ENCODE results near the gene GRIN2A.

DNA sequence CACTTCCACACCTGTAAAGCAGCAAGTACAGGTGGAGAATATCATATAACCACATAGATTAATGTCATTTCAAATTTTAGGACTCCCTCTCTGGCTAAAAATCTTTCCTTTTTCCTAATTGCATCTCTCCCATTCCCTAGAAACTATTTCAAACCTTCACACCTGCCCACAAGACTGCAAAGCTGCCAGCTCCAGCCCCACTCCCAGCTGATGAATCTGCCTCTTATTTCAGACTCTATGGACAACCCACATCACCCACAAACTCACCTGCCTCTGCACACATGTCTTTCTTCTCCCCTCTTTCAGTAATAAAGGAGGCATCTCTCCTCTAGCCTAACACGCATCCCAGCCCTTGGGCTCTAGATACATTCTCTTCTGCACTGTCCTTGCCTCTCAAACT lies 315.1 kb downstream of the GRIN2A start:
- TF ChIP-seq, protein P1, sequence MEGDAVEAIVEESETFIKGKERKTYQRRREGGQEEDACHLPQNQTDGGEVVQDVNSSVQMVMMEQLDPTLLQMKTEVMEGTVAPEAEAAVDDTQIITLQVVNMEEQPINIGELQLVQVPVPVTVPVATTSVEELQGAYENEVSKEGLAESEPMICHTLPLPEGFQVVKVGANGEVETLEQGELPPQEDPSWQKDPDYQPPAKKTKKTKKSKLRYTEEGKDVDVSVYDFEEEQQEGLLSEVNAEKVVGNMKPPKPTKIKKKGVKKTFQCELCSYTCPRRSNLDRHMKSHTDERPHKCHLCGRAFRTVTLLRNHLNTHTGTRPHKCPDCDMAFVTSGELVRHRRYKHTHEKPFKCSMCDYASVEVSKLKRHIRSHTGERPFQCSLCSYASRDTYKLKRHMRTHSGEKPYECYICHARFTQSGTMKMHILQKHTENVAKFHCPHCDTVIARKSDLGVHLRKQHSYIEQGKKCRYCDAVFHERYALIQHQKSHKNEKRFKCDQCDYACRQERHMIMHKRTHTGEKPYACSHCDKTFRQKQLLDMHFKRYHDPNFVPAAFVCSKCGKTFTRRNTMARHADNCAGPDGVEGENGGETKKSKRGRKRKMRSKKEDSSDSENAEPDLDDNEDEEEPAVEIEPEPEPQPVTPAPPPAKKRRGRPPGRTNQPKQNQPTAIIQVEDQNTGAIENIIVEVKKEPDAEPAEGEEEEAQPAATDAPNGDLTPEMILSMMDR (IDR thresholded peaks at IDR 0.05): no peak
- TF ChIP-seq POLR2A (IDR thresholded peaks at IDR 0.05) (no peak), EP300 (IDR thresholded peaks at IDR 0.05) (no peak)
